Endothelial cell of umbilical vein (primary cell): ENCODE data around the gene MIR17HG. TPM values are rescaled to one million over a fixed set of nuclear protein-coding genes. Genes with fewer than 3 reads are reported as not detected.

Experiments used
- BruUV-seq: library from RNA; stranded (reverse); fragments of 400-500 nt; replicated peaks from 2 replicates; lab custom pipeline; 2021; lab: Mats Ljungman, UMichigan
- CTCF ChIA-PET: fragments of 300-600, 350-600 bp; sonication (Branson Sonifier 250); formaldehyde crosslinking; loops from one replicate; lab custom pipeline; 2021; ENCODE audit warnings: antibody characterized with exemption, inconsistent platforms; lab: Charles Lee
- POLR2A ChIA-PET: fragments of 300-600, 350-600 bp; sonication (Branson Sonifier 250); formaldehyde crosslinking; loops from one replicate; lab custom pipeline; 2021; ENCODE audit warnings: antibody characterized with exemption, inconsistent platforms; lab: Charles Lee
- DNase-seq: peaks from one replicate; pipeline ENCODE4 v3.0.0-alpha.2; 2011; ENCODE audit warnings: low read depth, low spot score
- FAIRE-seq: peaks from 2 replicates; lab custom pipeline; 2011; peaks lifted over from hg19 to GRCh38; lab: Jason Lieb, UNC
- H2AFZ ChIP-seq: 2 replicates; pipeline ENCODE4 v1.6.0; 2012; ENCODE audit warnings: low read depth, low read length, control low read depth, inconsistent platforms
- H3K27ac ChIP-seq: 2 replicates; pipeline ENCODE4 v1.5.1; 2011; ENCODE audit warnings: low read depth, mild to moderate bottlenecking, control low read depth, low read length, moderate library complexity; ENCODE audit not compliant: insufficient read depth
- H3K27me3 ChIP-seq, 2 experiments: 2 replicates each; pipeline versions ENCODE4 v1.6.0 to v1.6.1; 2011; ENCODE audit warnings: low read length in 2 of 2, mixed read lengths in 1 of 2; ENCODE audit not compliant: control insufficient read depth in 2 of 2, insufficient read depth in 2 of 2
- H3K36me3 ChIP-seq, 2 experiments: 2 replicates in 1 of 2; 3 replicates in 1 of 2; pipeline ENCODE4 v1.5.1; 2011; ENCODE audit warnings: low read length in 2 of 2, mild to moderate bottlenecking in 1 of 2, moderate library complexity in 1 of 2; ENCODE audit not compliant: control insufficient read depth in 2 of 2, insufficient read depth in 2 of 2; ENCODE audit errors: extremely low read depth in 1 of 2
- H3K4me1 ChIP-seq: 3 replicates; pipeline ENCODE4 v1.5.1; 2011; ENCODE audit warnings: mild to moderate bottlenecking, low read length; ENCODE audit not compliant: control insufficient read depth, insufficient read depth; ENCODE audit errors: extremely low read depth
- H3K4me2 ChIP-seq: 2 replicates; pipeline ENCODE4 v1.6.1; 2011; ENCODE audit warnings: low read length, control low read depth, mixed read lengths; ENCODE audit not compliant: insufficient read depth
- H3K4me3 ChIP-seq, 3 experiments: fragments of 200-600 bp in 1 of 3; sonication (generic), shearing (Covaris generic) in 1 of 3; replicated peaks in 1 of 3; 2 replicates each; pipeline ENCODE4 v1.5.1; 2011 to 2016; ENCODE audit warnings: control low read depth in 3 of 3, low read length in 3 of 3, mild to moderate bottlenecking in 2 of 3, inconsistent platforms in 1 of 3, low read depth in 1 of 3, moderate library complexity in 1 of 3; ENCODE audit not compliant: insufficient read depth in 1 of 3
- H3K79me2 ChIP-seq: 2 replicates; pipeline ENCODE4 v1.6.0; 2012; ENCODE audit warnings: low read length, inconsistent platforms; ENCODE audit not compliant: control insufficient read depth, insufficient read depth
- H3K9ac ChIP-seq: replicated peaks from 2 replicates; pipeline ENCODE3; 2011; ENCODE audit warnings: low read length, control low read depth; ENCODE audit not compliant: insufficient read depth; ENCODE audit errors: extremely low read depth
- H3K9me1 ChIP-seq: replicated peaks from 3 replicates; pipeline ENCODE4 v1.6.0; 2011; ENCODE audit warnings: mild to moderate bottlenecking, low read length; ENCODE audit not compliant: control insufficient read depth, insufficient read depth; ENCODE audit errors: extremely low read depth
- H3K9me3 ChIP-seq: replicated peaks from 2 replicates; pipeline ENCODE4 v1.5.1; 2012; ENCODE audit warnings: low read length, inconsistent platforms; ENCODE audit not compliant: control insufficient read depth, insufficient read depth
- H4K20me1 ChIP-seq: replicated peaks from 2 replicates; pipeline ENCODE3; 2011; ENCODE audit warnings: mild to moderate bottlenecking, low read length; ENCODE audit not compliant: control insufficient read depth, insufficient read depth; ENCODE audit errors: extremely low read depth
- EZH2 ChIP-seq: IDR thresholded peaks from 2 replicates; pipeline ENCODE4 v1.6.1; 2012; ENCODE audit warnings: borderline replicate concordance, low read depth, mild to moderate bottlenecking, moderate library complexity, low read length, inconsistent platforms; ENCODE audit not compliant: severe bottlenecking
- FOS ChIP-seq: IDR thresholded peaks from 2 replicates; pipeline ENCODE4 v1.6.1; 2011; ENCODE audit warnings: mild to moderate bottlenecking, low read length, moderate library complexity, borderline replicate concordance; ENCODE audit not compliant: insufficient read depth
- GATA2 ChIP-seq: IDR thresholded peaks from 2 replicates; pipeline ENCODE4 v1.7.0; 2011; ENCODE audit warnings: low read depth, mild to moderate bottlenecking, moderate library complexity, mixed read lengths, low read length; ENCODE audit not compliant: insufficient read length, insufficient read depth
- JUN ChIP-seq: IDR thresholded peaks from 2 replicates; pipeline ENCODE4 v1.6.1; 2011; ENCODE audit warnings: borderline replicate concordance, low read depth; ENCODE audit not compliant: insufficient read length, insufficient read depth
- POLR2A ChIP-seq: IDR thresholded peaks from 2 replicates; pipeline ENCODE4 v1.6.1; 2012; ENCODE audit warnings: low read depth, mild to moderate bottlenecking, control low read depth, low read length
- POLR2AphosphoS5 ChIP-seq: IDR thresholded peaks from 2 replicates; pipeline ENCODE4 v1.6.1; 2012; ENCODE audit warnings: low read depth, mild to moderate bottlenecking, control low read depth, low read length, moderate library complexity; ENCODE audit not compliant: insufficient read depth
- dilution Hi-C: fragments of 300-500 bp; cut with MboI; formaldehyde crosslinking; loops from one replicate; pipeline ENCODE4 v1.15.0; 2019; ENCODE audit warnings: low sequenced_read_pairs; ENCODE audit not compliant: extremely low pct_ligation_motif_present
- intact Hi-C: fragments of 100-400 bp; cut with micrococcal nuclease; formaldehyde crosslinking; loops from one replicate; pipeline ENCODE4 v1.10.0; 2022
- polyA plus RNA-seq, 4 experiments: library from polyadenylated mRNA; depleted of rRNA in 3 of 4; stranded (reverse) in 3 of 4; unstranded in 1 of 4; fragments of >200 nt; gene quantifications; 2 replicates each; pipeline versions ENCODE4 v1.2.1 to v1.2.3, GENCODE V29; 2011 to 2012; ENCODE audit warnings: missing spikeins in 1 of 4
- total RNA-seq: library from RNA; stranded (reverse); gene quantifications from 2 replicates; pipeline ENCODE4 v1.2.3, GENCODE V29; 2021
- TF ChIP-seq, protein P1 (sequence below), 2 donors: IDR thresholded peaks; 1 replicate in 1 of 2; 2 replicates in 1 of 2; pipeline ENCODE4 v1.5.1; 2011; ENCODE audit warnings: low read length in 2 of 2, mild to moderate bottlenecking in 2 of 2, moderate library complexity in 2 of 2, control low read depth in 1 of 2, inconsistent platforms in 1 of 2, low read depth in 1 of 2; ENCODE audit not compliant: insufficient read depth in 1 of 2; ENCODE audit errors: extremely low read depth in 1 of 2
- TF ChIP-seq, protein P2 (sequence below): IDR thresholded peaks from 2 replicates; pipeline ENCODE4 v1.6.1; 2011; ENCODE audit not compliant: insufficient read depth, insufficient read length

MIR17HG gene
- total and polyA plus RNA-seq, 2 donors (not counting 3 experiments of a cell fraction or from before 2014, with no cell fraction given): 1.8 to 9.5 TPM

- Histone ChIP-seq H3K9ac (no peak overlapping the region), H3K79me2 (no peaks in the 10 kb centered on the region), H3K27me3 (peaks cover 4 to 20% of the 10 kb centered on the region in 2 experiments), H3K36me3 (no peaks in the 10 kb centered on the region), H3K9me3 (no peaks in the 10 kb centered on the region), H3K27ac (no peak overlapping the region), H3K4me1 (no peaks in the 10 kb centered on the region), H3K4me2 (no peak overlapping the region), H3K9me1 (no peaks in the 10 kb centered on the region), H2AFZ (no peak overlapping the region), H3K4me3 (no peak overlapping the region), H4K20me1 (no peaks in the 10 kb centered on the region)
- DNase-seq (no peak), FAIRE-seq (no peak)
- dilution Hi-C loops: no loop called here
- BruUV-seq: no TSS peak
- CTCF ChIA-PET: interaction anchor here (1.7 to 2.6 kb wide), 4 partner anchors 12 to 32 kb away, joined by 5 to 16 read pairs (median 12); partner anchors contain the start of gene MIR17HG
- POLR2A ChIA-PET: no interaction called here
- intact Hi-C loops: no loop called here
- TF ChIP-seq, protein P1, sequence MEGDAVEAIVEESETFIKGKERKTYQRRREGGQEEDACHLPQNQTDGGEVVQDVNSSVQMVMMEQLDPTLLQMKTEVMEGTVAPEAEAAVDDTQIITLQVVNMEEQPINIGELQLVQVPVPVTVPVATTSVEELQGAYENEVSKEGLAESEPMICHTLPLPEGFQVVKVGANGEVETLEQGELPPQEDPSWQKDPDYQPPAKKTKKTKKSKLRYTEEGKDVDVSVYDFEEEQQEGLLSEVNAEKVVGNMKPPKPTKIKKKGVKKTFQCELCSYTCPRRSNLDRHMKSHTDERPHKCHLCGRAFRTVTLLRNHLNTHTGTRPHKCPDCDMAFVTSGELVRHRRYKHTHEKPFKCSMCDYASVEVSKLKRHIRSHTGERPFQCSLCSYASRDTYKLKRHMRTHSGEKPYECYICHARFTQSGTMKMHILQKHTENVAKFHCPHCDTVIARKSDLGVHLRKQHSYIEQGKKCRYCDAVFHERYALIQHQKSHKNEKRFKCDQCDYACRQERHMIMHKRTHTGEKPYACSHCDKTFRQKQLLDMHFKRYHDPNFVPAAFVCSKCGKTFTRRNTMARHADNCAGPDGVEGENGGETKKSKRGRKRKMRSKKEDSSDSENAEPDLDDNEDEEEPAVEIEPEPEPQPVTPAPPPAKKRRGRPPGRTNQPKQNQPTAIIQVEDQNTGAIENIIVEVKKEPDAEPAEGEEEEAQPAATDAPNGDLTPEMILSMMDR (IDR thresholded peaks at IDR 0.05; ENCODE audit: extremely low read depth in 1 of 2, insufficient read depth in 1 of 2, low read depth in 1 of 2, low read length in 2 of 2): no peak
- no peak for TF ChIP-seq JUN
- no peak for TF ChIP-seq POLR2A
- no peak for TF ChIP-seq GATA2
These were observed 32.6 kb upstream of the MIR17HG start for GRCh38 chr13:91314888-91315287.

GRCh38 chr13:91318886-91319285, 28.6 kb upstream of the MIR17HG start:
- intact Hi-C loops: no loop called here
- no peaks in the 10 kb centered on the region for H3K4me1 ChIP-seq
- H3K9ac ChIP-seq: no peak overlapping the region
- BruUV-seq: no TSS peak
- FAIRE-seq: no peak
- no peaks in the 10 kb centered on the region for H4K20me1 ChIP-seq
- H3K9me3 ChIP-seq: no peaks in the 10 kb centered on the region
- H2AFZ ChIP-seq: no peak overlapping the region
- no peaks in the 10 kb centered on the region for H3K9me1 ChIP-seq
- no peaks in the 10 kb centered on the region for H3K79me2 ChIP-seq
- DNase-seq: no peak
- POLR2A ChIA-PET: no interaction called here
- dilution Hi-C loops: no loop called here
- no peaks in the 10 kb centered on the region for H3K36me3 ChIP-seq
- H3K4me2 ChIP-seq: no peak overlapping the region
- H3K27ac ChIP-seq: no peak overlapping the region
- TF ChIP-seq POLR2A (no peak), GATA2 (no peak), EZH2 (no peak), FOS (no peak), POLR2AphosphoS5 (no peak)
- TF ChIP-seq, protein P2, sequence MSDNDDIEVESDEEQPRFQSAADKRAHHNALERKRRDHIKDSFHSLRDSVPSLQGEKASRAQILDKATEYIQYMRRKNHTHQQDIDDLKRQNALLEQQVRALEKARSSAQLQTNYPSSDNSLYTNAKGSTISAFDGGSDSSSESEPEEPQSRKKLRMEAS: no peak
- TF ChIP-seq, protein P1 (IDR thresholded peaks at IDR 0.05; ENCODE audit: extremely low read depth in 1 of 2, insufficient read depth in 1 of 2, low read depth in 1 of 2, low read length in 2 of 2): no peak
- CTCF ChIA-PET: no interaction called here
- no peak overlapping the region for H3K4me3 ChIP-seq
- peaks cover 2 to 15% of the 10 kb centered on the region in 2 experiments for H3K27me3 ChIP-seq
